ENCODE data around the gene ZNF773. TPM values are rescaled to one million over a fixed set of nuclear protein-coding genes. Genes with fewer than 3 reads are reported as not detected.

Gene ZNF773
- 4.6 to 6.0 TPM (median 4.9 TPM) in 5 replicates for total RNA-seq (2022; extraction: Qiagen RNA extraction; ENCODE audit: low read depth)

GRCh38 chr19:57499680-57500395, at the start of gene ZNF773:
Gene ZNF773 (plus strand): TSS chr19:57499938. CDS start chr19:57500081, 143 bp downstream.

DNA sequence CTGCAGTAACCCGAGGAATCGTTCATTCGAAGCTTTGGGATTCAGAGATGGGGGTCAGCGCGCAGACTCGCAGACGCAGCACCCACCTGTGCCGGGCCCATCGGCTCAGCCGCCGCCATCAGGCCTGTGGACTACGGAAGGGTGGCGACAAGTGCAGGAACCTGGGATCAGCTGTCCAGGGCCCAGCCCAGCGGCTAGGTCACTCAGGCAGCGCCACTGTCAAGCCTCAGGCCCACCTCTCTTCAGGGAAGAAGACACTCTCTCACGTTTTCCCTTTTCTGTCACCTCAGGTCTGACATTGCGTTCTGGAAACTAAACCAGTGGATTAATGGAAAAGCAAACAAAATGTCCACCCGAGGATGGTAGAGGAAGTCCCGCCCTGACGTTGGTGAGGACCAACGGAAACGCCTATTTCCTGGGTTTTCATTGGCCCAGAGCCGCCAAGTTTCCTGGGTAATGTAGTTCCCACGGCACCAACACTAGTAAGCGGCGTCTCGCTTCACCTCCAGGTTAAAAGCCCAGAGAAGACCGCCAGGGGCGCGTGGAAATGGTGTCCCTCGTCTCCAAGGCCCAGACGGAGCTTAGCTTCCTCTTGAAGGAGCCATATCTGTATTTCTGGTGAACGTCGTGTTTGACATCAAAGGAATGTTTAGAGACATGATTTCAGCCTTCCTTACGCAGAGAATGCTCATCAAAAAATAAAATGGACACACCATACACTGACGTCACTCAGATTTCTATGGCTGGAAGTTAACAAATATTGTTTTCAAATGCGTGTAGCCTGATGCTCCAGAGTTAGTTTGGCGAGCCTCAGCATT, 22.3 kb upstream of the ZNF773 start, which contains the start of gene ZNF772:
Gene ZNF772, minus strand, starts transcription at position 376 of the 818 bp plus-strand sequence. Its CDS starts 257 bp downstream, at position 119.

DNA sequence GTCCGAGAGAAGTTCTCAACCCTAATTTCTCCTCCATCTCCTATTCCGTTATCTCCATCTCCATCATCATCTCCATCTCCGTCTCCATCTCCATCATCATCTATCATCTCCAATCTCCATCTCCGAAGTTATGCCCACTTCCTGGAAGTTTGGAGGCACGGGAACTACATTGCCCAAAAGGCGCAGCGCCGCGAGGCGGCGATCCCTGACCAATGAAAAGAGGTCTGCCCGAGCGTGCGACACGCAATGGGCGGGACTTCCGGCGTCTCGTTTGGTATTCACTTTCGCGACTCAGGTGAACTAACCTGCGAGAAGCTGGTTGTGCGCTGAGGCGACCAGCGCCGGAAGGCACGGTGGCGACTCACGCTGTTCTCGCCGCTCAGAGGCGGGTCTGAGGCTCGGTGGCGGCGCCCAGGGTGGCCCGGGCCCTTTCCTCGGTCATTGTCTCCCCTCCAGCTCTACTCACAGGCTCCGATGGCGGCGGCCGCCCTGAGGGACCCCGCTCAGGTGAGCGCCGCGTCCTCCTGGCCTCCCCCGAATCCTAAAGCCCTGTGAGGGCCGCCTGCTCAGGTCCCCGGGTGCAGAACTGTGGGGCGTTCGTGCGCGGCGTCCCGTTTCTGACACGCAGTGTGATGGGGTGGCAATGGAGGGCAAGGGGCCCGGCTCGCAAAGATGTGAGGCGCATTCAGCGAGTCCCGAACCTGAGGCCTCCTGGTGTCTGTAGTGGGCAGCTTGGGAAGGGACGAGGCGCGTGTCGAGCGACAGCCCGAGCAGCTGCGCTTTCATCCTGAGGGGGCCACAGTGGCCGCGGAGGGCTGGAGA, 12.1 kb upstream of the ZNF773 start, which contains the start of gene ZNF419:
Gene ZNF419, plus strand, starts transcription at position 274 of the 822 bp plus-strand sequence. Its CDS starts 201 bp downstream, at position 475.

GRCh38 chr19:57527136-57527881, 27.6 kb downstream of the ZNF773 start, which contains the start of gene ZNF549:
Gene ZNF549 (plus strand): TSS chr19:57527356. CDS start chr19:57527574, 218 bp downstream.

Other genes with a start within 250 kb of the ZNF773 start
- 0.82 to 1.4 TPM (median 1.1 TPM) in 5 replicates for gene ZNF460, start 219.5 kb upstream of the ZNF773 start, total RNA-seq (2022; extraction: Qiagen RNA extraction; ENCODE audit: low read depth)
- 1.5 to 2.2 TPM (median 1.6 TPM) in 5 replicates for gene ZNF543, start 179.5 kb upstream of the ZNF773 start, total RNA-seq (2022; extraction: Qiagen RNA extraction; ENCODE audit: low read depth)
- gene ZNF304, start 148.7 kb upstream of the ZNF773 start, total RNA-seq (2022; extraction: Qiagen RNA extraction; ENCODE audit: low read depth) = 1.9 to 2.4 TPM (median 2.1 TPM) in 5 replicates
- gene TRAPPC2B, start 136.4 kb upstream of the ZNF773 start, total RNA-seq (2022; extraction: Qiagen RNA extraction; ENCODE audit: low read depth) = 14.3 to 16.1 TPM (median 15.7 TPM) in 5 replicates
- gene ZNF547, start 136.4 kb upstream of the ZNF773 start, total RNA-seq (2022; extraction: Qiagen RNA extraction; ENCODE audit: low read depth) = 1.1 to 1.9 TPM (median 1.5 TPM) in 5 replicates
- 4.0 to 4.7 TPM (median 4.4 TPM) in 5 replicates for gene ZNF548, start 110.1 kb upstream of the ZNF773 start, total RNA-seq (2022; extraction: Qiagen RNA extraction; ENCODE audit: low read depth)
- gene ZNF17, start 88.8 kb upstream of the ZNF773 start, total RNA-seq (2022; extraction: Qiagen RNA extraction; ENCODE audit: low read depth) = 4.2 to 6.8 TPM (median 4.7 TPM) in 5 replicates
- gene ZNF749, start 64.6 kb upstream of the ZNF773 start, total RNA-seq (2022; extraction: Qiagen RNA extraction; ENCODE audit: low read depth) = 15.2 to 17.6 TPM (median 16.7 TPM) in 5 replicates
- gene VN1R1, start 42.8 kb upstream of the ZNF773 start, total RNA-seq (2022; extraction: Qiagen RNA extraction; ENCODE audit: low read depth) = 0.03 to 0.06 TPM (median 0.05 TPM) in 3 of 5 replicates, not detected in the others
- 1.3 to 1.8 TPM (median 1.5 TPM) in 5 replicates for gene ZNF772, start 22.4 kb upstream of the ZNF773 start, total RNA-seq (2022; extraction: Qiagen RNA extraction; ENCODE audit: low read depth)
- gene ZNF419, start 12.2 kb upstream of the ZNF773 start, total RNA-seq (2022; extraction: Qiagen RNA extraction; ENCODE audit: low read depth) = 6.3 to 7.1 TPM (median 6.7 TPM) in 5 replicates
- 1.4 to 2.3 TPM (median 1.7 TPM) in 5 replicates for gene ZNF549, start 27.4 kb downstream of the ZNF773 start, total RNA-seq (2022; extraction: Qiagen RNA extraction; ENCODE audit: low read depth)
- gene ZNF550, start 59.9 kb downstream of the ZNF773 start, total RNA-seq (2022; extraction: Qiagen RNA extraction; ENCODE audit: low read depth) = 3.0 to 4.3 TPM (median 3.8 TPM) in 5 replicates
- gene ZNF416, start 79.0 kb downstream of the ZNF773 start, total RNA-seq (2022; extraction: Qiagen RNA extraction; ENCODE audit: low read depth) = 4.0 to 4.9 TPM (median 4.6 TPM) in 5 replicates
- not detected in 5 replicates for gene ZIK1, start 84.2 kb downstream of the ZNF773 start, total RNA-seq (2022; extraction: Qiagen RNA extraction; ENCODE audit: low read depth)
- gene ZNF530, start 99.9 kb downstream of the ZNF773 start, total RNA-seq (2022; extraction: Qiagen RNA extraction; ENCODE audit: low read depth) = 4.6 to 5.5 TPM (median 4.9 TPM) in 5 replicates
- gene ZNF134, start 114.3 kb downstream of the ZNF773 start, total RNA-seq (2022; extraction: Qiagen RNA extraction; ENCODE audit: low read depth) = 6.6 to 9.0 TPM (median 8.3 TPM) in 5 replicates
- gene ZNF211, start 133.2 kb downstream of the ZNF773 start, total RNA-seq (2022; extraction: Qiagen RNA extraction; ENCODE audit: low read depth) = 5.2 to 6.6 TPM (median 6.4 TPM) in 5 replicates
- not detected in 5 replicates for gene ZSCAN4, start 169.0 kb downstream of the ZNF773 start, total RNA-seq (2022; extraction: Qiagen RNA extraction; ENCODE audit: low read depth)
- 4.6 to 6.3 TPM (median 5.4 TPM) in 5 replicates for gene ZNF551, start 182.0 kb downstream of the ZNF773 start, total RNA-seq (2022; extraction: Qiagen RNA extraction; ENCODE audit: low read depth)
- gene ZNF154, start 209.3 kb downstream of the ZNF773 start, total RNA-seq (2022; extraction: Qiagen RNA extraction; ENCODE audit: low read depth) = not detected in 5 replicates
- gene ZNF671, start 227.7 kb downstream of the ZNF773 start, total RNA-seq (2022; extraction: Qiagen RNA extraction; ENCODE audit: low read depth) = 0.78 to 1.0 TPM (median 0.82 TPM) in 5 replicates
- gene ZNF776, start 246.9 kb downstream of the ZNF773 start, total RNA-seq (2022; extraction: Qiagen RNA extraction; ENCODE audit: low read depth) = 6.1 to 6.9 TPM (median 6.3 TPM) in 5 replicates